B cell (primary cell): ENCODE measurements around the gene BCL2L13. TPM values are rescaled to one million over a fixed set of nuclear protein-coding genes. Genes with fewer than 3 reads are reported as not detected.
A peak's percentile ranks its signal among the peaks of the same experiment; 100 is the strongest.

Experiments used
- ATAC-seq: fragments of 200-7000 bp; cut with Tn5 transposase; one replicate; pipeline ENCODE4 v1.10.0; 2021; ENCODE audit warnings: low read depth, mild to moderate bottlenecking, moderate number of reproducible peaks, moderate library complexity
- CTCF ChIA-PET: fragments of 350-600 bp; sonication (Branson Sonifier 250); formaldehyde crosslinking; loops from one replicate; lab custom pipeline; 2021; ENCODE audit warnings: antibody characterized with exemption, inconsistent platforms; lab: Charles Lee
- POLR2A ChIA-PET: fragments of 350-600 bp; sonication (Branson Sonifier 250); formaldehyde crosslinking; loops from one replicate; lab custom pipeline; 2021; ENCODE audit warnings: antibody characterized with exemption; lab: Charles Lee
- DNase-seq: peaks from one replicate; pipeline ENCODE4 v3.0.0; 2013
- H2AFZ ChIP-seq: 2 replicates; pipeline ENCODE4 v1.6.1; 2012; ENCODE audit warnings: mild to moderate bottlenecking, low read depth, low read length; ENCODE audit not compliant: insufficient read depth, poor library complexity, severe bottlenecking
- H3K27ac ChIP-seq, 2 donors: 1 replicate in 1 of 2; 2 replicates in 1 of 2; pipeline ENCODE4 v1.5.1; 2012 to 2013; ENCODE audit warnings: low read length in 2 of 2, mild to moderate bottlenecking in 2 of 2, moderate library complexity in 1 of 2
- H3K27me3 ChIP-seq, 4 experiments: fragments of 200-600 bp in 1 of 4; sonication (generic) in 1 of 4; replicated peaks in 1 of 4; 1 replicate in 2 of 4; 2 replicates in 2 of 4; pipeline versions ENCODE4 v1.6.1 to v1.7.0; 2013 to 2016; ENCODE audit warnings: low read length in 3 of 4, mild to moderate bottlenecking in 2 of 4, mixed read lengths in 1 of 4, moderate library complexity in 1 of 4; ENCODE audit not compliant: insufficient read depth in 4 of 4, control insufficient read depth in 3 of 4; ENCODE audit errors: control extremely low read depth in 1 of 4
- H3K36me3 ChIP-seq, 2 experiments: replicated peaks in 1 of 2; 1 replicate in 1 of 2; 2 replicates in 1 of 2; pipeline versions ENCODE4 v1.6.1 to v1.7.1; 2013; ENCODE audit warnings: low read length in 1 of 2; ENCODE audit not compliant: insufficient read depth in 2 of 2, control insufficient read depth in 1 of 2; ENCODE audit errors: control extremely low read depth in 1 of 2, extremely low read depth in 1 of 2
- H3K4me1 ChIP-seq, 2 donors: fragments of 200-600 bp in 1 of 2; sonication (generic) in 1 of 2; 1 replicate in 1 of 2; 2 replicates in 1 of 2; pipeline versions ENCODE4 v1.5.1 to v1.6.1; 2013 to 2017; ENCODE audit warnings: low read length in 2 of 2; ENCODE audit not compliant: control insufficient read depth in 2 of 2, insufficient read depth in 2 of 2
- H3K4me2 ChIP-seq: replicated peaks from 2 replicates; pipeline ENCODE3; 2012; ENCODE audit warnings: mild to moderate bottlenecking, low read depth, low read length; ENCODE audit not compliant: poor library complexity, severe bottlenecking
- H3K4me3 ChIP-seq, 5 experiments: fragments of 200-600 bp in 1 of 5; sonication (generic) in 1 of 5; 1 replicate in 3 of 5; 2 replicates in 2 of 5; pipeline versions ENCODE4 v1.5.1 to v1.7.0; 2011 to 2016; ENCODE audit warnings: low read length in 4 of 5, mild to moderate bottlenecking in 4 of 5, low read depth in 2 of 5, control low read depth in 1 of 5, moderate library complexity in 1 of 5; ENCODE audit not compliant: insufficient read depth in 1 of 5; ENCODE audit errors: control extremely low read depth in 1 of 5, extremely low read depth in 1 of 5
- H3K79me2 ChIP-seq: fragments of 200-600 bp; sonication (generic); one replicate; pipeline ENCODE4 v1.6.0; 2016; ENCODE audit warnings: low read length; ENCODE audit not compliant: control insufficient read depth, insufficient read depth
- H3K9ac ChIP-seq: fragments of 200-600 bp; sonication (generic); 2 replicates; pipeline ENCODE4 v1.6.1; 2017; ENCODE audit warnings: mild to moderate bottlenecking, low read length, moderate library complexity
- H3K9me3 ChIP-seq, 3 donors: one replicate each; pipeline versions ENCODE4 v1.6.1 to v1.7.1; 2013; ENCODE audit warnings: low read length in 2 of 3; ENCODE audit not compliant: control insufficient read depth in 2 of 3, insufficient read depth in 1 of 3; ENCODE audit errors: control extremely low read depth in 1 of 3
- H4K20me1 ChIP-seq: 2 replicates; pipeline ENCODE4 v1.6.0; 2012; ENCODE audit warnings: mild to moderate bottlenecking, low read length; ENCODE audit not compliant: insufficient read depth, control insufficient read depth, poor library complexity, severe bottlenecking
- H3K27ac Mint-ChIP-seq: one replicate; pipeline ENCODE4 v1.8.0; 2021; ENCODE audit warnings: mixed read lengths
- H3K27me3 Mint-ChIP-seq: one replicate; pipeline ENCODE4 v1.8.0; 2021; ENCODE audit warnings: mixed read lengths
- H3K4me1 Mint-ChIP-seq: one replicate; pipeline ENCODE4 v1.8.0; 2021; ENCODE audit warnings: mixed read lengths
- H3K4me3 Mint-ChIP-seq: one replicate; pipeline ENCODE4 v1.8.0; 2021; ENCODE audit warnings: mixed read lengths
- H3K9me3 Mint-ChIP-seq: one replicate; pipeline ENCODE4 v1.8.0; 2022; ENCODE audit warnings: mixed read lengths; ENCODE audit not compliant: insufficient read depth
- EZH2 ChIP-seq: IDR thresholded peaks from 2 replicates; pipeline ENCODE4 v1.6.1; 2012; ENCODE audit warnings: borderline replicate concordance, low read depth, mild to moderate bottlenecking, moderate library complexity, low read length; ENCODE audit not compliant: insufficient read depth, poor library complexity, severe bottlenecking
- WGBS: methylation state at CpG from one replicate; pipeline ENCODE4 v1.1.5; 2013; ENCODE audit warnings: missing lambda C conversion rate; ENCODE audit not compliant: insufficient coverage; 5-methylcytosine and 5-hydroxymethylcytosine counted together
- intact Hi-C: fragments of 100-400 bp; cut with micrococcal nuclease; formaldehyde crosslinking; loops from one replicate; pipeline ENCODE4 v1.10.0; 2022
- polyA plus RNA-seq: library from polyadenylated mRNA; depleted of rRNA; stranded (reverse); fragments of >200 nt; gene quantifications from 2 replicates; pipeline ENCODE4 v1.2.3, GENCODE V29; 2012
- total RNA-seq, 2 donors: library from RNA; stranded (reverse); fragments of 120-200 nt in 1 of 2; gene quantifications; 1 replicate in 1 of 2; 2 replicates in 1 of 2; pipeline versions ENCODE4 v1.2.3 to v1.2.4, GENCODE V29; 2013 to 2022
- TF ChIP-seq, protein P1 (sequence below): fragments of 200-600 bp; IDR thresholded peaks from one replicate; pipeline ENCODE4 v1.8.0; 2022; ENCODE audit warnings: antibody characterized with exemption, mild to moderate bottlenecking

The BCL2L13 gene
- total and polyA plus RNA-seq, 2 donors (not counting 1 experiment from before 2014, with no cell fraction given), result 19.2 to 29.9 TPM

DNA sequence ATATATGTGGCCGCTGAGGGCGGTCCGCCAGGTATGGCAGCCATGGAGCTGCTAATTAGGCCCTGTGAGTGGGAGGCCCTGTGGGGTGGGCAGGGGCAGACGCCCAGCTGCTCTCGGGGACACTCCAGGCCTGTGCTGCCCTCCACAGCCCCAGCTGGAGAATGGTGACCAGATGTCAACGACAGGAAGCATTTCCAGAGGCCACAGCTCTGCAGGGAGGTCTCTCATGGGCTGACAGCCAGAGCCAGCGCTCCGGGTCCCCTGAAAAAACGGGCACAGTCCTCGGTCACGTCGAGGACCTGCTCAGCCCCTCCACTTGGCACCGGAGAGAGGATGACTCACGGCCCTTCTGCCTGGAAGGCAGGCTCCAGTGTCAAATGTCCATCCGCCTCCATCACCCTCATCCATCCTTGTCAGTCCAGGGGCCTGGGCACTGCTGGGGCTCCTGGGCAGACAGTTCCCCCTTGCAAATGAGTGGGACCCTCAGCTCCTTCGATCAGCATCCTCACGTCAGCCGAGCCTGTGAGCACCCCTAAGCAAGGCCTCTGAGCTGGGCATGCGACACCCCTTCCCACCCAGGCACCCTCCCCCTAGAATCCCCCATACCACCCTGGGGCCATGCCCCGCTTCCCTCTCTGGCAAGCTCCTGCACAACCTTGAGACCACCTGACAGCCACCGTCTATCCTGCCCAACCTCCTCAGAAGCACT, 133.8 kb downstream of the BCL2L13 start:
- Mint-ChIP-seq H3K4me3 (peak overlapping the region; percentile 87), H3K27ac (peak overlapping the region; percentile 93), H3K4me1 (peaks cover 68% of the 10 kb centered on the region), H3K27me3 (no peaks in the 10 kb centered on the region), H3K9me3 (no peaks in the 10 kb centered on the region)
- Histone ChIP-seq H3K4me1 (peaks cover 55 to 84% of the 10 kb centered on the region in 2 donors), H3K79me2 (peaks cover 48% of the 10 kb centered on the region), H3K9ac (peak overlapping the region; percentile 74), H3K9me3 (no peaks in the 10 kb centered on the region), H3K27ac (peak overlapping the region; percentile 64 to 67), H3K4me3 (peak overlapping the region in 4 of 5 experiments; percentile 19 to 78 (median 62)), H4K20me1 (peaks cover 19% of the 10 kb centered on the region), H2AFZ (peak overlapping the region; percentile 73), H3K27me3 (no peaks in the 10 kb centered on the region), H3K36me3 (peaks cover 0 to 3% of the 10 kb centered on the region in 2 experiments), H3K4me2 (peak overlapping the region; percentile 99)
- intact Hi-C loops, result loop anchor here (2.0 to 5.0 kb wide), 2 partner anchors 134 to 230 kb away; partner anchors contain the start of gene BCL2L13
- TF ChIP-seq, protein P1, sequence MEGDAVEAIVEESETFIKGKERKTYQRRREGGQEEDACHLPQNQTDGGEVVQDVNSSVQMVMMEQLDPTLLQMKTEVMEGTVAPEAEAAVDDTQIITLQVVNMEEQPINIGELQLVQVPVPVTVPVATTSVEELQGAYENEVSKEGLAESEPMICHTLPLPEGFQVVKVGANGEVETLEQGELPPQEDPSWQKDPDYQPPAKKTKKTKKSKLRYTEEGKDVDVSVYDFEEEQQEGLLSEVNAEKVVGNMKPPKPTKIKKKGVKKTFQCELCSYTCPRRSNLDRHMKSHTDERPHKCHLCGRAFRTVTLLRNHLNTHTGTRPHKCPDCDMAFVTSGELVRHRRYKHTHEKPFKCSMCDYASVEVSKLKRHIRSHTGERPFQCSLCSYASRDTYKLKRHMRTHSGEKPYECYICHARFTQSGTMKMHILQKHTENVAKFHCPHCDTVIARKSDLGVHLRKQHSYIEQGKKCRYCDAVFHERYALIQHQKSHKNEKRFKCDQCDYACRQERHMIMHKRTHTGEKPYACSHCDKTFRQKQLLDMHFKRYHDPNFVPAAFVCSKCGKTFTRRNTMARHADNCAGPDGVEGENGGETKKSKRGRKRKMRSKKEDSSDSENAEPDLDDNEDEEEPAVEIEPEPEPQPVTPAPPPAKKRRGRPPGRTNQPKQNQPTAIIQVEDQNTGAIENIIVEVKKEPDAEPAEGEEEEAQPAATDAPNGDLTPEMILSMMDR, result no peak
- TF ChIP-seq EZH2, result no peak
- POLR2A ChIA-PET, result interaction anchor here (0.6 to 3.9 kb wide), 4 partner anchors 9 to 296 kb away, joined by 3 to 14 read pairs (median 8); no protein-coding TSS in a partner anchor
- CTCF ChIA-PET, result interaction anchor here (0.9 to 6.6 kb wide), 8 partner anchors 13 to 307 kb away, joined by 3 to 73 read pairs (median 5); no protein-coding TSS in a partner anchor
- peak; percentile 42 for DNase-seq
- WGBS, result 78% methylated on average over 21 of the region's 21 CpGs
- no peak for ATAC-seq
